Keratinocyte (primary cell): ENCODE results near the gene PPM1B. TPM values are rescaled to one million over a fixed set of nuclear protein-coding genes. Genes with fewer than 3 reads are reported as not detected.

ENCODE experiments used
- DNase-seq: peaks from one replicate; pipeline ENCODE4 v3.0.0-alpha.2; 2011; ENCODE audit warnings: low read depth, missing footprints, low spot score
- FAIRE-seq: peaks from 2 replicates; lab custom pipeline; 2011; peaks lifted over from hg19 to GRCh38; lab: Jason Lieb, UNC
- H2AFZ ChIP-seq: 2 replicates; pipeline ENCODE4 v1.6.0; 2012; ENCODE audit warnings: low read length, control low read depth, inconsistent platforms; ENCODE audit not compliant: control insufficient read depth
- H3K27ac ChIP-seq: 2 replicates; pipeline ENCODE4 v1.5.1; 2011; ENCODE audit warnings: low read length; ENCODE audit not compliant: control insufficient read depth, insufficient read depth
- H3K27me3 ChIP-seq: 3 replicates; pipeline ENCODE4 v1.6.0; 2011; ENCODE audit warnings: low read length; ENCODE audit not compliant: control insufficient read depth, insufficient read depth; ENCODE audit errors: extremely low read depth
- H3K36me3 ChIP-seq, 2 experiments: 2 replicates in 1 of 2; 3 replicates in 1 of 2; pipeline ENCODE4 v1.5.1; 2011; ENCODE audit warnings: low read length in 2 of 2, mild to moderate bottlenecking in 1 of 2; ENCODE audit not compliant: control insufficient read depth in 2 of 2, insufficient read depth in 2 of 2; ENCODE audit errors: extremely low read depth in 1 of 2
- H3K4me1 ChIP-seq: 3 replicates; pipeline ENCODE4 v1.5.1; 2011; ENCODE audit warnings: low read length; ENCODE audit not compliant: control insufficient read depth, insufficient read depth; ENCODE audit errors: extremely low read depth
- H3K4me2 ChIP-seq: 3 replicates; pipeline ENCODE4 v1.6.0; 2011; ENCODE audit warnings: low read depth, low read length; ENCODE audit not compliant: control insufficient read depth, insufficient read depth; ENCODE audit errors: extremely low read depth
- H3K4me3 ChIP-seq, 3 experiments: fragments of 200-600 bp in 1 of 3; sonication (generic) in 1 of 3; 2 replicates in 2 of 3; 3 replicates in 1 of 3; pipeline ENCODE4 v1.5.1; 2011 to 2016; ENCODE audit warnings: low read length in 3 of 3, mild to moderate bottlenecking in 3 of 3, control low read depth in 2 of 3, inconsistent platforms in 1 of 3, low read depth in 1 of 3, mixed read lengths in 1 of 3, mixed run types in 1 of 3, moderate library complexity in 1 of 3; ENCODE audit not compliant: control insufficient read depth in 2 of 3, insufficient read depth in 2 of 3; ENCODE audit errors: extremely low read depth in 1 of 3
- H3K79me2 ChIP-seq: 2 replicates; pipeline ENCODE4 v1.6.0; 2012; ENCODE audit warnings: low read length; ENCODE audit not compliant: control insufficient read depth, insufficient read depth
- H3K9ac ChIP-seq: 3 replicates; pipeline ENCODE4 v1.6.0; 2011; ENCODE audit warnings: low read length; ENCODE audit not compliant: control insufficient read depth, insufficient read depth; ENCODE audit errors: extremely low read depth
- H3K9me1 ChIP-seq: 3 replicates; pipeline ENCODE4 v1.6.0; 2011; ENCODE audit warnings: low read length; ENCODE audit not compliant: control insufficient read depth, insufficient read depth; ENCODE audit errors: extremely low read depth
- H3K9me3 ChIP-seq: 2 replicates; pipeline ENCODE4 v1.5.1; 2012; ENCODE audit warnings: low read depth, low read length; ENCODE audit not compliant: control insufficient read depth
- H4K20me1 ChIP-seq: 3 replicates; pipeline ENCODE4 v1.6.0; 2011; ENCODE audit warnings: low read length; ENCODE audit not compliant: control insufficient read depth, insufficient read depth; ENCODE audit errors: extremely low read depth
- EZH2 ChIP-seq: IDR thresholded peaks from one replicate; pipeline ENCODE4 v1.6.1; 2012; ENCODE audit warnings: inconsistent platforms, mild to moderate bottlenecking, low read length, moderate library complexity
- dilution Hi-C: fragments of 300-500 bp; cut with MboI; formaldehyde crosslinking; loops from one replicate; pipeline ENCODE4 v1.7.0; 2020; ENCODE audit warnings: low sequenced_read_pairs; ENCODE audit not compliant: extremely low pct_ligation_motif_present
- polyA plus RNA-seq, 5 experiments: library from polyadenylated mRNA; depleted of rRNA in 3 of 5; stranded (reverse) in 3 of 5; stranded (forward) in 1 of 5; unstranded in 1 of 5; fragments of >200 nt; gene quantifications; 1 replicate in 1 of 5; 2 replicates in 3 of 5; 3 replicates in 1 of 5; pipeline versions ENCODE4 v1.2.1 to v1.2.3, GENCODE V29; 2011 to 2012; ENCODE audit warnings: missing spikeins in 2 of 5, low read depth in 1 of 5, low replicate concordance in 1 of 5
- TF ChIP-seq, protein P1 (sequence below), 3 experiments: IDR thresholded peaks in 1 of 3; conservative IDR thresholded peaks in 1 of 3; optimal IDR thresholded peaks in 1 of 3; 2 replicates in 2 of 3; 3 replicates in 1 of 3; pipeline versions ENCODE3 to v1.5.1; 2011; ENCODE audit warnings: low read length in 3 of 3, mild to moderate bottlenecking in 3 of 3, moderate library complexity in 2 of 3, control low read depth in 1 of 3, inconsistent platforms in 1 of 3; ENCODE audit not compliant: insufficient read depth in 2 of 3; ENCODE audit errors: extremely low read depth in 1 of 3

Gene PPM1B
- polyA plus RNA-seq, 1 donor (not counting 4 experiments of a cell fraction or from before 2014, with no cell fraction given): 34.5 TPM

- H3K9me3 ChIP-seq: no peaks in the 10 kb centered on the region
- H2AFZ ChIP-seq: no peak overlapping the region
- H3K4me3 ChIP-seq: no peak overlapping the region
- no peaks in the 10 kb centered on the region for H3K36me3 ChIP-seq
- no peaks in the 10 kb centered on the region for H3K79me2 ChIP-seq
- H3K9me1 ChIP-seq: no peaks in the 10 kb centered on the region
- TF ChIP-seq, protein P1, sequence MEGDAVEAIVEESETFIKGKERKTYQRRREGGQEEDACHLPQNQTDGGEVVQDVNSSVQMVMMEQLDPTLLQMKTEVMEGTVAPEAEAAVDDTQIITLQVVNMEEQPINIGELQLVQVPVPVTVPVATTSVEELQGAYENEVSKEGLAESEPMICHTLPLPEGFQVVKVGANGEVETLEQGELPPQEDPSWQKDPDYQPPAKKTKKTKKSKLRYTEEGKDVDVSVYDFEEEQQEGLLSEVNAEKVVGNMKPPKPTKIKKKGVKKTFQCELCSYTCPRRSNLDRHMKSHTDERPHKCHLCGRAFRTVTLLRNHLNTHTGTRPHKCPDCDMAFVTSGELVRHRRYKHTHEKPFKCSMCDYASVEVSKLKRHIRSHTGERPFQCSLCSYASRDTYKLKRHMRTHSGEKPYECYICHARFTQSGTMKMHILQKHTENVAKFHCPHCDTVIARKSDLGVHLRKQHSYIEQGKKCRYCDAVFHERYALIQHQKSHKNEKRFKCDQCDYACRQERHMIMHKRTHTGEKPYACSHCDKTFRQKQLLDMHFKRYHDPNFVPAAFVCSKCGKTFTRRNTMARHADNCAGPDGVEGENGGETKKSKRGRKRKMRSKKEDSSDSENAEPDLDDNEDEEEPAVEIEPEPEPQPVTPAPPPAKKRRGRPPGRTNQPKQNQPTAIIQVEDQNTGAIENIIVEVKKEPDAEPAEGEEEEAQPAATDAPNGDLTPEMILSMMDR (optimal IDR thresholded peaks at IDR 0.05 in 1 of 3, IDR thresholded peaks at IDR 0.05 in 1 of 3, conservative IDR thresholded peaks at IDR 0.05 in 1 of 3; ENCODE audit: extremely low read depth in 1 of 3, insufficient read depth in 2 of 3, low read length in 3 of 3): no peak
- no peak for TF ChIP-seq EZH2
- H3K4me2 ChIP-seq: peak overlapping the region; percentile 63
- DNase-seq (peak; percentile 26), FAIRE-seq (peak; percentile 72)
- dilution Hi-C loops: no loop called here
- H3K9ac ChIP-seq: no peak overlapping the region
- no peaks in the 10 kb centered on the region for H4K20me1 ChIP-seq
- peak overlapping the region; percentile 47 for H3K27ac ChIP-seq
- H3K4me1 ChIP-seq: peaks cover 22% of the 10 kb centered on the region
- no peaks in the 10 kb centered on the region for H3K27me3 ChIP-seq
Observed at GRCh38 chr2:44120428-44120827, 48.2 kb upstream of the PPM1B start.

DNA sequence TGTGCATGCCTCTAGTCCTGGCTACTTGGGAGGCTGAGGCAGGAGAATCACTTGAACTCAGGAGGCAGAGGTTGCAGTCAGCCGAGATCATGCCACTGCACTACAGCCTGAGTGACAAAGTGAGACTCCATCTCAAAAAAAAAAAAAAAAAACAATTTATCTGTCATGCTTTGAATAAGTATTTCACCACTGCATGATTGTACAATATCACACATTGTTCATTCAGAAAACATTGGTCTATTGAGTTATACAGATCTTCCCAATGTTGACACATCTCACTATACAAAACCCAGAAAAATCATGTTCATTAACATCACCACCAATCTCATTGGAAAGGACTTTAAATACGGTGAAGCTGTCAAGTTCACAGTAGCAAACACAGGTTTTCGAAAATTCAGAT lies 46.8 kb upstream of the PPM1B start:
- TF ChIP-seq EZH2: no peak
- TF ChIP-seq, protein P1 (optimal IDR thresholded peaks at IDR 0.05 in 1 of 3, IDR thresholded peaks at IDR 0.05 in 1 of 3, conservative IDR thresholded peaks at IDR 0.05 in 1 of 3; ENCODE audit: extremely low read depth in 1 of 3, insufficient read depth in 2 of 3, low read length in 3 of 3): no peak
- no peak overlapping the region for H2AFZ ChIP-seq
- no peaks in the 10 kb centered on the region for H3K9me1 ChIP-seq
- no peaks in the 10 kb centered on the region for H3K36me3 ChIP-seq
- dilution Hi-C loops: no loop called here
- no peaks in the 10 kb centered on the region for H4K20me1 ChIP-seq
- no peak for DNase-seq
- H3K27ac ChIP-seq: no peak overlapping the region
- no peaks in the 10 kb centered on the region for H3K79me2 ChIP-seq
- no peak overlapping the region for H3K9ac ChIP-seq
- peaks cover 37% of the 10 kb centered on the region for H3K4me1 ChIP-seq
- H3K4me3 ChIP-seq: no peak overlapping the region
- no peak overlapping the region for H3K4me2 ChIP-seq
- FAIRE-seq: no peak
- no peaks in the 10 kb centered on the region for H3K9me3 ChIP-seq
- H3K27me3 ChIP-seq: no peaks in the 10 kb centered on the region
